GM18505 (cell line): ENCODE results near the gene PAIP1.
A peak's percentile ranks its signal among the peaks of the same experiment; 100 is the strongest.
"Not testable (repeated sequence)": the region's sequence is repeated elsewhere in the genome, so short reads cannot be mapped to it uniquely, and the experiment has no call there.

Experiments
- ATAC-seq: cut with Tn5 transposase; IDR thresholded peaks from one replicate; pipeline ENCODE4 v1.9.1; 2021; ENCODE audit not compliant: unreplicated experiment
- POLR2A ChIP-seq: IDR thresholded peaks from 4 replicates; pipeline ENCODE4 v1.6.1; 2011; ENCODE audit warnings: borderline replicate concordance; ENCODE audit not compliant: insufficient read depth, insufficient read length; ENCODE audit errors: extremely low read depth

The PAIP1 gene

GRCh38 chr5:43560128-43560527 lies 3.3 kb upstream of the PAIP1 start:
- no peak for ATAC-seq
- TF ChIP-seq POLR2A, result no peak

- peak; percentile 92 for ATAC-seq
Measured at GRCh38 chr5:43556607-43556856, 345 bp downstream of the PAIP1 start.

- TF ChIP-seq POLR2A, result no peak
- peak; percentile 30 for ATAC-seq
Measured at GRCh38 chr5:43555895-43556606, 826 bp downstream of the PAIP1 start.

GRCh38 chr5:43554497-43554896 lies 2.4 kb downstream of the PAIP1 start:
- TF ChIP-seq POLR2A, result no peak
- ATAC-seq, result no peak

GRCh38 chr5:43553381-43553780 lies 3.5 kb downstream of the PAIP1 start:
- ATAC-seq, result no peak
- TF ChIP-seq POLR2A, result no peak

GRCh38 chr5:43551731-43552130 lies 5.1 kb downstream of the PAIP1 start:
- no peak for ATAC-seq
- no peak for TF ChIP-seq POLR2A

GRCh38 chr5:43549272-43549671 lies 7.6 kb downstream of the PAIP1 start:
- not testable (repeated sequence) for ATAC-seq

- no peak for ATAC-seq
- no peak for TF ChIP-seq POLR2A
Measured at GRCh38 chr5:43548358-43548757, 8.5 kb downstream of the PAIP1 start.

- ATAC-seq, result no peak
Measured at GRCh38 chr5:43547532-43547931, 9.3 kb downstream of the PAIP1 start.

GRCh38 chr5:43543434-43543833 lies 13.4 kb downstream of the PAIP1 start:
- no peak for ATAC-seq
- no peak for TF ChIP-seq POLR2A

More at GRCh38 chr5:43547532-43547931, 9.3 kb downstream of the PAIP1 start:
- TF ChIP-seq POLR2A, result no peak

GRCh38 chr5:43540746-43541145 lies 16.1 kb downstream of the PAIP1 start:
- TF ChIP-seq POLR2A, result no peak

GRCh38 chr5:43536972-43537371 lies 19.9 kb downstream of the PAIP1 start:
- TF ChIP-seq POLR2A, result no peak
- no peak for ATAC-seq

More at GRCh38 chr5:43540746-43541145, 16.1 kb downstream of the PAIP1 start:
- no peak for ATAC-seq

GRCh38 chr5:43533646-43534045 lies 23.2 kb downstream of the PAIP1 start:
- ATAC-seq, result no peak
- TF ChIP-seq POLR2A, result no peak

GRCh38 chr5:43530648-43531047 lies 26.2 kb downstream of the PAIP1 start:
- no peak for ATAC-seq
- no peak for TF ChIP-seq POLR2A

GRCh38 chr5:43523662-43524072 lies 33.2 kb downstream of the PAIP1 start:
- TF ChIP-seq POLR2A, result no peak
- ATAC-seq, result no peak
